Neural cell (in vitro differentiated cells): ENCODE measurements around the gene ADGRG3.

ENCODE experiments used
- EP300 ChIP-seq: fragments of 450-650 bp; conservative IDR thresholded peaks from 2 replicates; pipeline ENCODE4 v1.6.1; 2014; ENCODE audit warnings: antibody characterized with exemption, mild to moderate bottlenecking, moderate library complexity; ENCODE audit not compliant: poor library complexity, severe bottlenecking
- EZH2 ChIP-seq: fragments of 200-600, 300-800 bp; shearing (Covaris generic), sonication (generic); IDR thresholded peaks from 2 replicates; pipeline ENCODE4 v1.6.1; 2014; ENCODE audit warnings: antibody characterized with exemption, low read length, borderline replicate concordance, mild to moderate bottlenecking; ENCODE audit not compliant: insufficient read depth, poor library complexity, severe bottlenecking
- POLR2AphosphoS5 ChIP-seq: IDR thresholded peaks from 2 replicates; pipeline ENCODE4 v1.6.1; 2012
- REST ChIP-seq: IDR thresholded peaks from 2 replicates; pipeline ENCODE4 v1.6.1; 2012; ENCODE audit warnings: borderline replicate concordance
- SMC3 ChIP-seq: fragments of 450-650 bp; conservative IDR thresholded peaks from 2 replicates; pipeline ENCODE4 v1.6.1; 2014; ENCODE audit warnings: antibody characterized with exemption, mild to moderate bottlenecking, moderate library complexity; ENCODE audit not compliant: poor library complexity
- TF ChIP-seq, protein P1 (sequence below): fragments of 450-650 bp; IDR thresholded peaks from 2 replicates; pipeline ENCODE4 v1.5.1; 2014; ENCODE audit warnings: antibody characterized with exemption, mild to moderate bottlenecking, moderate library complexity; ENCODE audit not compliant: poor library complexity, severe bottlenecking

DNA sequence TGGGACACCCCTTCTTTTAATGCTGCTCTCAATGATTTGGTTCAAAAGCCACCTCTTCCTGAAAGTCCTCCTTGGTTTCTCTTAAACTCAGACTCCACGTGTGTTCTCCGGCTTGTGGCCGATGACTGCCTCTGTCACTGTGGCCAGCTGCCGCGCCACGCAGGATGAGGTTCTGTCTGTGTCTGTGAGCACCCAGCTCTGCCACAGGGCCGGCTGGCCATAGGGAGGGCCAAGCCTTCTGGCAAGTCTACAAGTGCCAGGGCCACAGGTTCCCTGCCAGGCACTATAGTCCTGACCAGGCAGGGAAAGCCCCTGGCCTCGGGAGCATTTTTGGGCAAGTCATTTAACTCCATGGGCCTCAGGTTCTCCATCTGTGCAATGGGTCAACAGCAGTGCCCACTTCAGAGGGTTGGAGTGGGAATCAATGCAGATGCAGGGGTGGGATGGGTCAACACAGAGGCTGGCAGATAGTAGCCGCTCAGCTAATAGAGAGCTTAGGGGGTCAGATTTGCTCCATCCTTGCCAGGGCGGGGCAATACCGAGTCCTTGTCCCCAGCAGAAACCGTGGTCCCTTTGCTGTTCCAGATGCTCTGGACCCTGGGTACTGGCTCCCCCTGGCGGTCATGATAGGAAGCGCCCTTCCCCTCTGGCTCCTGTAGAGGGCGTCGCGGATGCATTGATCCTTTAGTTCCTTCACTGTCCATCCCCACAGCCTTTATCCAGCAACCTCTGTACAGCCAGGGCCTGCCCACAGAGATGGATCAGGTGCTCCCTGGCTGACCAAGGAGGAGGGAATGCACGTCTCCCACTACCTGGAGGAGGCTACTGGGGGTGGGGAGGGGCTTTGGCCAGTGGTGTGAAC, 19.3 kb upstream of the ADGRG3 start:
- TF ChIP-seq, protein P1, sequence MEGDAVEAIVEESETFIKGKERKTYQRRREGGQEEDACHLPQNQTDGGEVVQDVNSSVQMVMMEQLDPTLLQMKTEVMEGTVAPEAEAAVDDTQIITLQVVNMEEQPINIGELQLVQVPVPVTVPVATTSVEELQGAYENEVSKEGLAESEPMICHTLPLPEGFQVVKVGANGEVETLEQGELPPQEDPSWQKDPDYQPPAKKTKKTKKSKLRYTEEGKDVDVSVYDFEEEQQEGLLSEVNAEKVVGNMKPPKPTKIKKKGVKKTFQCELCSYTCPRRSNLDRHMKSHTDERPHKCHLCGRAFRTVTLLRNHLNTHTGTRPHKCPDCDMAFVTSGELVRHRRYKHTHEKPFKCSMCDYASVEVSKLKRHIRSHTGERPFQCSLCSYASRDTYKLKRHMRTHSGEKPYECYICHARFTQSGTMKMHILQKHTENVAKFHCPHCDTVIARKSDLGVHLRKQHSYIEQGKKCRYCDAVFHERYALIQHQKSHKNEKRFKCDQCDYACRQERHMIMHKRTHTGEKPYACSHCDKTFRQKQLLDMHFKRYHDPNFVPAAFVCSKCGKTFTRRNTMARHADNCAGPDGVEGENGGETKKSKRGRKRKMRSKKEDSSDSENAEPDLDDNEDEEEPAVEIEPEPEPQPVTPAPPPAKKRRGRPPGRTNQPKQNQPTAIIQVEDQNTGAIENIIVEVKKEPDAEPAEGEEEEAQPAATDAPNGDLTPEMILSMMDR: peak; percentile 95
- TF ChIP-seq REST: no peak
- TF ChIP-seq POLR2AphosphoS5: no peak
- TF ChIP-seq SMC3: peak; percentile 83
- TF ChIP-seq EP300: no peak
- TF ChIP-seq EZH2: no peak
